HG03135 (cell line): ENCODE data around the gene CXCL6.

Experiments
- ATAC-seq: cut with Tn5 transposase; IDR thresholded peaks from one replicate; pipeline ENCODE4 v1.9.1; 2021; ENCODE audit warnings: mild to moderate bottlenecking, moderate library complexity; ENCODE audit not compliant: unreplicated experiment

Gene CXCL6

DNA sequence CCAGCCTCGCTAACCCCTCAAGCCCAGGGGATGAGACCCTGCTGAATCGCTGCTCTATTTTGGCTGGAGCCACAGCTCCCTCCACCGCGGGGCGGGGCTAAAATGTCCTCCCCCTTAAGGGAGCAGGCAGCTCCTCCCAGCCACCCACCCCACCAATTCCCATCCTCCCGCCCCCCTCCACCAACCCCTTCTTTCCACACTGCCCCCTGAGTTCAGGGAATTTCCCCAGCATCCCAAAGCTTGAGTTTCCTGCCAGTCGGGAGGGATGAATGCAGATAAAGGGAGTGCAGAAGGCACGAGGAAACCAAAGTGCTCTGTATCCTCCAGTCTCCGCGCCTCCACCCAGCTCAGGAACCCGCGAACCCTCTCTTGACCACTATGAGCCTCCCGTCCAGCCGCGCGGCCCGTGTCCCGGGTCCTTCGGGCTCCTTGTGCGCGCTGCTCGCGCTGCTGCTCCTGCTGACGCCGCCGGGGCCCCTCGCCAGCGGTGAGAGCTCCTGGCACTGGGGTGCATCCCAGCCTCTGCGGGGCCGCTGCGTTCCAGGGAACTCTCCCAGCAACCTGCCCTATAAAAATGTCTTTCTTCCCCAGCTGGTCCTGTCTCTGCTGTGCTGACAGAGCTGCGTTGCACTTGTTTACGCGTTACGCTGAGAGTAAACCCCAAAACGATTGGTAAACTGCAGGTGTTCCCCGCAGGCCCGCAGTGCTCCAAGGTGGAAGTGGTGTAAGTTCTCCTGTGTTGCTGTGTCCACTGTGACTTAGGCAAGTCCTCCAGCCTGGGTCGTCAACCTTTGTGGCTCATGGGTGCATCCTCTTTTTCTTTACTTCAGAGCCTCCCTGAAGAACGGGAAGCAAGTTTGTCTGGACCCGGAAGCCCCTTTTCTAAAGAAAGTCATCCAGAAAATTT, at the start of gene CXCL6:
CXCL6 (plus strand) TSS at position 306 of the 907 bp plus-strand sequence; CDS start at position 379, 73 bp downstream.
- ATAC-seq = no peak

DNA sequence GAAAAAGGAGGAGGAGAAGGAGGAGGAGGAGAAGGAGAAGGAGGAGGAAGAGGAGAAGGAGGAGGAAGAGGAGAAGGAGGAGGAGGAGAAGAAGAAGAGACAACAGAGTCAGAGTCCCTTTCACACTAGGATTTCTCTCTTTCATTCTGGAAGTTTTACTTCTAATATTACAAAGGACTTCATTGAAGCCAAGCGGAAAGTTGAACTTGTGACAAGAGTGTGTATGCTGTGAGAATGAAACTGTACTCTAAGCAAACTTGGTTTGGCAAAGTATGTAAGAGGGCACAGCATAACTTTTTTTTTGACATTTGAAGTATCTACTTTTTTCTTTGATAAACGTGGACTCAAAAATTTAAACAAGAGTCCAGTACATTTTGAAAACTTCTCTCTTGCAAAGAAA, 48.1 kb upstream of the CXCL6 start:
- no peak for ATAC-seq

DNA sequence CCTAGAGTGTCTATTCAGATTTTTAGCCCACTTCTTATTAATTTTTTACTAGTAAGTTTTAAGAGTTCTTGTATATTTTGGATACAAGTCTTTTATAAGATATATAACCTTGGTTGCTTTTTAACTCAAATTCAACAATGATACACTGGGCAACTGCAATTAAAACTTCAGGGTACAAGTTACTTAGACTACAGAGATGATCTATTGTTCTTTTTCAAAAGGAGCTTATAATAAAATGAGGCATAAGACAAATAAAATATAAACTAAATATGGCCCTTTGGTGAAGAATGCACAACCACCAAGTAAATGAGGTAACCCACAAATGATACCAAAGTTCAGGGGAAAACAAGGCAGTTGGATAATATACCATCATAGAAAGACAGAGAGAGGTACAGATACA, 37.6 kb upstream of the CXCL6 start:
- no peak for ATAC-seq

DNA sequence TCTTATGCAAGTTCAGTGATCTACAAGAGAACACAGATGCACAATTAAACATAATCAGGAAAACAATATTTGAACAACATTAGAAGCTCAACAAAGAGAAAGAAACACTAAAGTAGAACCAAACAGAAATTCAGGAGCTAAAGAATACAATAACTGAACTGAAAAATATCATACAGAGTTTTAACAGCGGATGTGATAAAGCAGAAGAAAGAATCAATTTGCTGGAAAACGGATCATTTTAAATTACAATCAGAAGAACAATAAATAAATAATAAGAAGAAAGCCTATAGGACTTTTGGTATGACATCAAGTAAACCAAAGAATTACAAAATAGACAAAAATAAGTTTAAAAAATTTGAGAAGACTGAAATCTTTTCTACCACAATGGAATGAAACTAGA, 36.3 kb upstream of the CXCL6 start:
- ATAC-seq = no peak

DNA sequence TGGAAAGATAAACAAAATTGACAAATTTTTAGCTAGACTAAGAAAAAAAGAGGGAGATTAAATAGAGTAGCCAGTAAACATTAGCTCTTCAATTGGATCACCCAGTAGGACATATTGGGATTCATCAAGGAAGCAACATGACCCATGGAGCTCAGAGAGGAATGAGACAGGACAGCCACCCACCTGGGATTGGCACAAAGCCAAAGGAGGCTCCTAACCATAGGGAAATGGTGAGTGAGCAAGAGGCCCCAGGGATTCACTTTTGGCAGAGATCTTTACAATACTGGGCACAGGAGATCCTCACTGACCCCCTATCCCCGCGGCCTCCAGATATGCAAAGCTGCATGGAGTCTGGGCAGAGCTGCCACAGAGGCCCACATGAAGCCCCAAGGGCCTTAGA, 34.8 kb upstream of the CXCL6 start:
- ATAC-seq = no peak

DNA sequence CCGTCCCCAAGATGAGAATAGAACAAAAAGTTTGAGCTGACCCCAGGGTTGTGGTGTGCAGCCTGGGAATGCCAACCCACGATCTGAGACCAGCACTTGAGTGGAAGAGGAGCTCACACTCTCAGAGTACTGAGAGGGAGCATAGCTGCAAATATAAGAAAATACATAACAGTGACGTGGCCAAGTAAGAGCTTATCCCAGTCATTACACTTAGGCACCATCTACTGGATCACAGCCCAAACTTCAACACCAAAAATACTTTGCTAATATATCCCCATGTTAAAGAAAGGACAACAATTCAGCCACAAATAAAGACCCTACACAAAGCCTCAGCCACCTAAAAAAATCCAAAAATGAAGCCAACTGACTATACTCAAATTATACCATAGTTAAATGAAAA, 33.3 kb upstream of the CXCL6 start:
- no peak for ATAC-seq

DNA sequence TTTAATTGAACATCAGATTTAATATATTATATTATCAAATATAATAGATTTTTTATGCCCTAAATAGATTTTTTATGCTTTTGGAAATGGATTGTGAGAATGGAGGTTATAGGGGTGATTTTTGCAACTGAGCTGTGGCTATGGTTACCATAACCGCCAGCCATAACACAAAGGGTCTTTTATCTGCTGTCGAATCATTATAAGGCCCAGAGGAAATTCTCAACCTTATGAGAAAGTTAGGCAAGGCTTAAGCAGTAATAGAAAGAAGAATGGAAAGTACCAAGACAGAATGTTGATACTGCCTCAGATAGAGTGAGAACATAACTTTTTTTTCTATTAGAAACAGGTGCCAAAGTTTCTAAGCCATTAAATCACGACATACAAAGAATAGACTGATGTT, 26.3 kb upstream of the CXCL6 start:
- no peak for ATAC-seq

DNA sequence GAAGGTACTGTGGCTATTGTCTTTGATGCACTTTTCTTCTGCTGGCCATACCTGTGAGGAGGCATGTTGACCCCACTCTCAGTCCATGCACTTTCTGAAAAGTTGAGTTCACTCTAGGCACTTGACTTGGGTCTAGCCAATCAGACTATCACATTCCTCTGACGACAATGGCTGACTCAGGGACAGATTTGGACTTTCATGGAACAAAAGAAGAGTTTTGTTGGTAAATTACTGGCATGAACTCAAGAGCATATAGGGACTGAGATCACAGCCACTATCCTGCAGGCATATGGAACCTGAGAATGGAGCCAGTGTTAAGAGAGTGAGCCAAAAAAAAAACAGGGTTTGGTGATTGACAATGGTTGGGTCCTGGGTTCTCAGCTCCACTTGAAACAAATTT, 24.6 kb upstream of the CXCL6 start:
- ATAC-seq = no peak

DNA sequence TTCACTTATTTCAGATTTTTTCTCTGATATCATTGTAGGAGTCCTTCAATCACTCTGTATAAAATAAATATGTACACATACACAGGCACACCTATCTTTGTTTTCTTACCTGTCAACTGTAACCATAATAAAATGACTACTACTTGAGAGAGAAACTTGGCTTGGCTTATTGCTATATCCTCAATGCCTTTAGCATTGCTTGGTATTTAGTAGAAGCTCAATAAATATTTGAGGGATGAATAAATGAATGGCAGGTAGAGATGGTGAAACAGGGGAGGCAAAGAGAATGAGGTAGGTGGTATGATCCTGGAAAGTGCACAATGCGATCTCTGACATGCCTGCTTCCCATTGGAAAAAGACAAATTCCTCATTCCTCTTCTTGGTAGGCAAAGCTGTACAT, 21.8 kb upstream of the CXCL6 start:
- ATAC-seq = no peak

DNA sequence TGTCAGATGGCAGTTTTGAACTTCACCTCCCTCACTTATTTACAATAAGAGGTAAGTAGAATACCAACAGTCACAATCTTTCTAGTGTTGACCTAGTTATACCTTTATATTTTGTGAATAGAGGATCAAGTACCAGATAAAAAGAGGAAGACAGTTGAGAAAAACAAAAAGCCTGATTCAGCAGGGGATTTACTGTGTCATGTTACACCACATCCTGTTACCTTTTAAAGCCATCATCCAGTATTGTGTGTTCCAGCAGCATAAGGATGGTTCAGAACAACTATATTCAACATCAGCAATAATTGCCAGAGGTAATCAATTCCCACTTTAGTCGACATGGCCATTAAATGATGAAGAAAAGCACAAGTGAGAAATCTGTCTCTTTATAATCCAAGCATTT, 21.3 kb upstream of the CXCL6 start:
- no peak for ATAC-seq

DNA sequence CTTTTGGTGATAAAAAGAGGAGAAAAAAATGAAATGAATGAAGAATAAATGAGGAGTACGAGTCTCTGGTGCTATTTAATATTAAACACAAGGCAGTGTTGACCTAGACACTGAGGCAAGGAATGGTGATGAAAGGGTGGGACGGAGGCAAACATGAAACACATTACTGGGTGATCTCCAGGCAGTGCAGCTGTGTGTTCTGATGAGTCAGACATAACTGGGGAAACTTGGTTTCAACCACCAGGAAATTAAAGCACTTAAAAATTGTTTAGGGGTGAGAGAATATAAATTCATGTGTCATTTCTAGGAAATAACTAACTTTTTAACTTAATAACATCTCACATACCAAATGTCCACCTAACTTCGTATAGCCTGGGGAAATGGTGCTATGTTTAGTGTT, 19.7 kb upstream of the CXCL6 start:
- ATAC-seq = no peak

DNA sequence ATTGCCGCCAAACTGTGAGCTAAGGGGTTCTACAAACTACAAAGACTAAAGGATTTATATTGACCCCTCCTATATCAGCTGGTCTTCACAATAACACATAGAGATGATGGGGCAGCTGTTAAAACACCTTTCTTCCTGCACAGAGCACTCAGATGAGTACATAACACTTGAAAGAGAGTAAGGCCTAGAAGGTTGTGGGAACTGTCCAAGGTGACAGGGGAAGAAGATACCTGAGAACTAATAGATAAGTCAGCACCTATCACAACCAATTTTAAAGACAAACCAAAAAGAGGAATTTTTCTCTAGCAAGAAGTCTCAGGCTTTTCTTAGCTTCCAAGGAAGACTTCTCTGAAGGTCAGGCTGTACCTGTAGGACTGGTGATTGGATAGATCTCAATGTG, 19.1 kb upstream of the CXCL6 start:
- no peak for ATAC-seq

DNA sequence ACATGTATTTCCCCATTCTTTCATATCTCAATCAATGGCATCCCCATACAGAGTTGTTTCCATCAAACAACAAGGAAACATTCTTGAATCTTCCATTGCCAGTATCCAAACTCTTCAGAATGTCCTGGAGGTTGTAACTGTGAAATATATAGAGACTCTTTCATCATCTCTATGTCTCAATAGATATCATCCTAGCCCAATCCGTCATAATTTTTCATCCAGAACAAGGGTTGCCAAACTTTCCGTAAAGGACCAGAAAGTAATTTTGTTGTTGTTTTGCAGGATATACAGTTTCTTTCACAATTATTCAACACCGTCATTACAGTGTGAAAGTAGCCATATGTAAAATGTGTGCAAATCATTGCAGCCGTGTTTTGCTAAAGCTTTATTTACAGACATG, 15.2 kb upstream of the CXCL6 start:
- no peak for ATAC-seq

DNA sequence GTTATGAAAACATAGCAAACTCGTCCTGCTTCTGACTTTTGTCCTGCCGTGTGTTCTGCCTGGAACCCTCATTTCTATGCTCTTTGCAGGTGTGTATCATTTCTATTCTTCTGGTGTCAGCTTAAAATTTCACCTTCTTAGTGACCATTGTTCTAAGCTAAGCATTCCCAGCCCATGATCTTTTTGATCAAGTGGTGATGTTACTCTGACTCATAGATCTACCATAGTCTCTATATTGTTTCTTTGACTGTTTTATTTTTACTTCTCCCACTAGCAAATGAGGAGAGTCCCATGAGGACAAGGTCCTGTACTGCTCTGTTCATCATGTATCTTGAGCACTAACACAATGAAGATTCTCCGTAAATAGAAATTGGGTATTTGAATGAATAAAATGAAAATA, 14.1 kb upstream of the CXCL6 start:
- ATAC-seq = no peak

DNA sequence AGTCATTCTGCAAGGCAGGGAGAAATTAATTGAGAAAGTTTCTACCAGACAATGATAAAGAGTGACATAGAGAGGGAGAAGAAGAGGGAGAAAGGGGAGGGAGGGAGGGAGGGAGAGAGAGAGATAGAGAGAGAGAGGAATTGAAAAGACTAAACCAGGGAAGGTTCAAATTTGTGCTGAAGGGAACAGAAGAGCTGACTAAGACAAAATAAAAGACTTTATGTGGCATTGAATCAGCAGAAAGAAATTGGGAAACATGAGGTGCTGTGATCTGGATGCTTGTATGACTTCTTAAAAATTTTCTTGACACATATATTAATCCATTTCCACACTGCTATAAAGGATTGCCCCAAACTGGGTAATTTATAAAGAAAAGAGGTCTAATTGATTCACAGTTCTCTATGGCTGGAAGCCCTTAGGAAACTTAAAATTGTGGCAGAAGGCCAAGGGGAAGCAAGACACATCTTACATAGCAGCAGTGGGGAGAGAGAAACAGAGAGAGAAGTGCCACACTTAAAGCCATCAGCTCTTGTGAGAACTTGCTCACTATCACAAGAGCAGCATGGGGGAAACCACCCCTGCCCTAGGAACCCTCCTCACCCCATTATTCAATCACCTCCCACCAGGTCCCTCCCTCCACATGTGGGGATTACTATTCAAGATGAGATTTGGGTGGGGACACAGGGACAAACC, 13.5 kb upstream of the CXCL6 start:
- ATAC-seq = no peak

DNA sequence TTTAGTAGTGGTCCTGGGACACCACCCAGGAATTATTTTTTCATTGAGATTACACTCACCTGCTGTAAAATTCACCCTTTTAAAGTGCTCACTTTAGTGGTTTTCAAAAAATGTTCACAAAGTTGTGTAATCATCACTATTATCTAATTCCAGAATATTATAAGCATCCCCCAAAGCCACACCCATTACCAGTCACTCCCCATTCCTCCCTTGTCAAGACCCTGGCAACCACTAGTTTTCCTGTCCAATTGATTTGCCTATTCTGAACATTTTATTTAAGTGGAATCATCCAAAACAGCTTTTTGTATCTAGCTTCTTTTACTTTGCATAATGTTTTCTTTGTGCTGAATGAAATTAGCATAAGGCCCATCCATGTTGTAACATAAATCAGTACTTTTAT, 12.7 kb upstream of the CXCL6 start:
- ATAC-seq = no peak

DNA sequence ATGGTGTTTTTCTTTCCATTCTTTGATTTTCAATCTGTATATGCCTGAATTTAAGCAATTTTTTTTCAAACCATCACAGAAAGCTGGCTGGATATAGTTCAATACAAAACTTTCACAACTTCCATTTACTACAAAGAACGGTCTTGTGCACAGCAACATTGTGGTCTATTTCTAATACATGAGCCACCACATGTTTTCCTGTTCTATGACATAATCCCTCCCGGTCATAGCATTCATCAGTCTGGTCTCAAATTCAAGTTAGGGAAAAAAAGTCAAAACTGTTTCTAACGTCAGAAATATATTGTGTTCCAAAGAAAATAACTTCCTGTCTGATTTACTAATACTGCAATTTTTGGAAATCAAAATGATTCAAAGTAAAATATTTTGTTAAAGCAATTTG, 7.5 kb upstream of the CXCL6 start:
- ATAC-seq = no peak

DNA sequence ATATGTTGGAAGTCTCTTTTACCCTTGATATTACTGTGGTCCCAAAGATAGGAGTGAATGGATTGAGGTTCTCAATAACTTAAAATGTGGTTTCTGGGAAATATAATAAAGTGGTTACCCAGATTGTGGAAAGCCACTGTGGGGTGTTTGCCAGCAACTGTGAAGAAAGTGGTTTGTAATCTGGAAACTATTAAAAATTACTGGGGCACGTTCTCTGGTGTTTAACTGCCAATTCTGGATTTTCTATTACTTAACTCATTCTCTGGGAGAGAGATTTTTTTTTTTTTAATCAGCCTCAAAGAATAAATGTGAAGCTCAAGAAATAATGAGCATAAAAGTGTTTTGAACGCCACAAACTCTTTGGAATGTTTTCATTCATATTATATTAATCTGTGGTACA, 4.9 kb upstream of the CXCL6 start:
- no peak for ATAC-seq

DNA sequence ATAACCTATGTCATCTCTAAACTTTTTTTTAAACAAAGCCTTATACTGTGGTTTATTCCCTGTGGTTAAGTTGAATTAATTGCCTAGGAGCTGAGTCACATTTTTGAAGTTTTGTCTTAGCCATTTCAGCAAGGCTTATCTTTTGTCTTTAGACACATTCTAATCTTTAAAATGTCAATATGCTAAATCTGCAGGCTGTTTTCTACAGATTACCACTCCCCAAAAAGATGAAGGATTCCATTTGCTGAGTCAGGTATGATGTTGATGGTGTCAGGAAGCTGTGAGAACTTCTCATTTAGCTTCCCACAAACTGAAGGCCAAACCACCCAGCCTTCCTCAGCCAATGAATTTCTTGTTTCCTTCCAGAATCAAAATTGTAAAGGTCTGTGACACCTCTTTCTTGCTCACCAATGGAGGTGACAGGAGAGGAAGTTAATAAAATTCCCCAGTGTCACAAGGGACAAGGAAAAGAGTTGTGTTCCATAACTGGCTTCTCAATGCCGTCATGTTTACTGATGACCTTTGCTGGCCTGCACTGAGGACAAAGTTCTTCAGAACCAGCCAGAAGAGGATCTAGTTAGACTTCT, 3.7 kb upstream of the CXCL6 start:
- no peak for ATAC-seq

DNA sequence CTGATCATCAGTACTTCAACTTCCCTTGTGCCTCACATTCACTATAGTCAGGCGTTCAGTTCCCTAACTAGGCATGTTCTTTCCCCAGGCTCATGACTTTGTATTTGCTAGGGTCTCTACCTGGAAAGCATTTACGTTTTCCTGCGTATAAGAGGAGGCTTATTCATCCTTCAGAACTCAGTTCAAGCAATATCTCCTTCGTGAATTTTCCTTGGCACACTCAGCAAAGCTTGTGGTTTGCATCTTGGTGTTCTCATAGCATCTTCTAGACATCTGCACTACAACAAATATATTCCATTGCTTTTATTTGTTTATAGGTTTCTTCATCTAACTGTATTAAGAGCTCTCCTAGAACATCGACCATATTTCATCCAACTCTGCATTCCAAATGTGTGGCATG, 2.6 kb downstream of the CXCL6 start:
- no peak for ATAC-seq

DNA sequence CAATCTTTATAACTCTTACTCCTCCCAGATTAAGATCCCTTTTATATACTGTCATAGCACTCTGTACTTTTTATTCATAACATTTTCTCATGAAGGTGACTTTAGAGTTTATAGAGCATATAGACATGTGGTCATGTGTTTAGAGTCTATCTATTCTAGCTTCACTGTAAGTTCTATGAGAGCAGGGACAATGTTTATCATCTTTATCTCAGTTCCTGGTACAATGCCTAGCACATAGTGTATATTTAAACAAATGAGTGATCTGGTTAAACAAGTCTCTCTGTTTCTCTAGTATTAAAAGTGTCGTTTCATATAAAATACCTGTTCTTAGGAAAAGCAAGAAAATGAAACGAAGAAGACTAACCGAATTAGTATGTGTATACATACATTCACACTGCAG, 3.2 kb downstream of the CXCL6 start:
- no peak for ATAC-seq
